ENCODE measurements around the gene SBK2. TPM values are rescaled to one million over a fixed set of nuclear protein-coding genes. Genes with fewer than 3 reads are reported as not detected.

Gene SBK2
- polyA plus RNA-seq, 1 donor from 2014 or later, result not detected

- H3K27me3 ChIP-seq (ENCODE audit: insufficient read depth, low read depth, low read length), result no peaks in the 10 kb centered on the region
Observed at GRCh38 chr19:55550321-55550650, 13.4 kb upstream of the SBK2 start.

DNA sequence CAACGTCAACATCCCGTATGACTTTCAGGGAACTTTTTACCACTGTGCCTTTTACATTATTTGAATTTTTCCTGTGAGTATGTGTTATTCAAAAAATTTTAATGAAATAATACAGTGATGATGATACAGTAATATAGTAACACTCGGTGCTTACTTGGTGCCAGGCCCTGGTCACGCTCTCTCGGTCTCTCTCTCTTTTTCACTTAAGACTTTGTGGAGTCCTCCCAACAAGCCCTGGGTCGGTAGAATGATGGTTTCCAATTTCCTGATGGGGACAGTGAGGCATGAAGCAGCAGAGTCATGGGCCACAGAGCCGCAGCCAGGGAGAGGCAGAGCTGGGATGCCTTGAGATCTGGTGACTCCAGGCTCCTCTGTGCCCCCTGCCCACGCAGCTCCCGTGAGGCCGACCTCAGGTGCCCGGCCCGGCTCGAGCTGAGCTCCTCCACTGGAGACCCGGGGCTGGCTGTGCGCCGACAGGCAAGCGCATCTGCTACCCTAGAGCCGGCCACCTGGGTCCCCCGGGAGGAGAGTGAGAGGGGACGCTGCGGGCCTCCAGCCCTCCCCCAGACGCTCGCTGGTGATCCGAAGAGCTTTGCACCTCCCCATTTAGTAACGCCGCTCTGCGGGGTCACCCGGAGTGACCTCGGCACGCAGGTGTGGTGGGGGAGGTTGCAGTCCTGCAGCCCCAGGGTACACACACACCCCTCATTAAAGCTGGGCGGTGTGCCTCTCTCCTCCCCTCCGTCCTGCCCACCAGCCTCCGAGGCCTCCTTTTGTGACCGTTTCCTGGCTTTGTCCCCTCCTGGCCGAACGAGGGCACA is 12.8 kb upstream of the SBK2 start:
- no peaks in the 10 kb centered on the region for H3K9me2 ChIP-seq (ENCODE audit: insufficient read depth, low read length)
- no peaks in the 10 kb centered on the region for H3F3A ChIP-seq (ENCODE audit: insufficient read depth, low read length, poor library complexity, severe bottlenecking)
- no peaks in the 10 kb centered on the region for H3K27me3 ChIP-seq (ENCODE audit: insufficient read depth, low read depth, low read length)
- H3K79me2 ChIP-seq (replicated peaks; ENCODE audit: insufficient read depth, low read length), result no peaks in the 10 kb centered on the region
- H3K4me3 ChIP-seq (ENCODE audit: low read length), result no peak overlapping the region
- H3K9ac ChIP-seq (ENCODE audit: low read length), result no peak overlapping the region
- H3K4me2 ChIP-seq (ENCODE audit: low read length), result no peak overlapping the region
- no peak overlapping the region for H3K27ac ChIP-seq (ENCODE audit: low read length)
- no peak overlapping the region for H2AFZ ChIP-seq (ENCODE audit: low read depth, low read length)
- no peaks in the 10 kb centered on the region for H4K20me1 ChIP-seq (ENCODE audit: insufficient read depth)
- no peaks in the 10 kb centered on the region for H3K36me3 ChIP-seq (ENCODE audit: insufficient read depth, low read length)
- H3K9me3 ChIP-seq (ENCODE audit: low read length), result no peaks in the 10 kb centered on the region
- TF ChIP-seq SMC3 (conservative IDR thresholded peaks at IDR 0.05; ENCODE audit: poor library complexity) (no peak), REST (IDR thresholded peaks at IDR 0.05; ENCODE audit: borderline replicate concordance) (no peak), EP300 (conservative IDR thresholded peaks at IDR 0.05; ENCODE audit: poor library complexity, severe bottlenecking) (no peak), RAD21 (conservative IDR thresholded peaks at IDR 0.05) (no peak), POLR2AphosphoS5 (IDR thresholded peaks at IDR 0.05) (no peak), MXI1 (conservative IDR thresholded peaks at IDR 0.05; ENCODE audit: poor library complexity, severe bottlenecking) (no peak)
- TF ChIP-seq, protein P1, sequence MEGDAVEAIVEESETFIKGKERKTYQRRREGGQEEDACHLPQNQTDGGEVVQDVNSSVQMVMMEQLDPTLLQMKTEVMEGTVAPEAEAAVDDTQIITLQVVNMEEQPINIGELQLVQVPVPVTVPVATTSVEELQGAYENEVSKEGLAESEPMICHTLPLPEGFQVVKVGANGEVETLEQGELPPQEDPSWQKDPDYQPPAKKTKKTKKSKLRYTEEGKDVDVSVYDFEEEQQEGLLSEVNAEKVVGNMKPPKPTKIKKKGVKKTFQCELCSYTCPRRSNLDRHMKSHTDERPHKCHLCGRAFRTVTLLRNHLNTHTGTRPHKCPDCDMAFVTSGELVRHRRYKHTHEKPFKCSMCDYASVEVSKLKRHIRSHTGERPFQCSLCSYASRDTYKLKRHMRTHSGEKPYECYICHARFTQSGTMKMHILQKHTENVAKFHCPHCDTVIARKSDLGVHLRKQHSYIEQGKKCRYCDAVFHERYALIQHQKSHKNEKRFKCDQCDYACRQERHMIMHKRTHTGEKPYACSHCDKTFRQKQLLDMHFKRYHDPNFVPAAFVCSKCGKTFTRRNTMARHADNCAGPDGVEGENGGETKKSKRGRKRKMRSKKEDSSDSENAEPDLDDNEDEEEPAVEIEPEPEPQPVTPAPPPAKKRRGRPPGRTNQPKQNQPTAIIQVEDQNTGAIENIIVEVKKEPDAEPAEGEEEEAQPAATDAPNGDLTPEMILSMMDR (IDR thresholded peaks at IDR 0.05; ENCODE audit: poor library complexity, severe bottlenecking), result no peak

More at GRCh38 chr19:55550321-55550650, 13.4 kb upstream of the SBK2 start:
- Histone ChIP-seq H4K20me1 (ENCODE audit: insufficient read depth) (no peaks in the 10 kb centered on the region), H3K36me3 (ENCODE audit: insufficient read depth, low read length) (no peaks in the 10 kb centered on the region), H3K9me3 (ENCODE audit: low read length) (no peaks in the 10 kb centered on the region), H3K9ac (ENCODE audit: low read length) (no peak overlapping the region), H2AFZ (ENCODE audit: low read depth, low read length) (no peak overlapping the region), H3K4me3 (ENCODE audit: low read length) (no peak overlapping the region), H3K4me2 (ENCODE audit: low read length) (no peak overlapping the region), H3F3A (ENCODE audit: insufficient read depth, low read length, poor library complexity, severe bottlenecking) (no peaks in the 10 kb centered on the region), H3K27ac (ENCODE audit: low read length) (no peak overlapping the region), H3K79me2 (replicated peaks; ENCODE audit: insufficient read depth, low read length) (no peaks in the 10 kb centered on the region), H3K9me2 (ENCODE audit: insufficient read depth, low read length) (no peaks in the 10 kb centered on the region)
- TF ChIP-seq POLR2AphosphoS5 (IDR thresholded peaks at IDR 0.05), result no peak
- no peak for TF ChIP-seq TAF1 (IDR thresholded peaks at IDR 0.05; ENCODE audit: low read depth)
- TF ChIP-seq, protein P1 (IDR thresholded peaks at IDR 0.05; ENCODE audit: poor library complexity, severe bottlenecking), result no peak
- TF ChIP-seq REST (IDR thresholded peaks at IDR 0.05; ENCODE audit: borderline replicate concordance), result no peak
- TF ChIP-seq RAD21 (conservative IDR thresholded peaks at IDR 0.05), result no peak
- TF ChIP-seq EZH2 (IDR thresholded peaks at IDR 0.05; ENCODE audit: borderline replicate concordance, insufficient read depth, low read length, poor library complexity, severe bottlenecking), result no peak
- TF ChIP-seq EP300 (conservative IDR thresholded peaks at IDR 0.05; ENCODE audit: poor library complexity, severe bottlenecking), result no peak
- no peak for TF ChIP-seq SMC3 (conservative IDR thresholded peaks at IDR 0.05; ENCODE audit: poor library complexity)
- no peak for TF ChIP-seq MXI1 (conservative IDR thresholded peaks at IDR 0.05; ENCODE audit: poor library complexity, severe bottlenecking)
